ENCODE measurements around the gene MAD2L1.

The MAD2L1 gene

GRCh38 chr4:120057416-120057815 is 9.2 kb downstream of the MAD2L1 start:
- no peak for DNase-seq (ENCODE audit: low spot score)

GRCh38 chr4:120056246-120056645 is 10.4 kb downstream of the MAD2L1 start:
- DNase-seq (ENCODE audit: low spot score): no peak

- no peak for DNase-seq (ENCODE audit: low spot score)
Observed at GRCh38 chr4:120055795-120056194, 10.9 kb downstream of the MAD2L1 start.

- DNase-seq (ENCODE audit: low spot score): no peak
Observed at GRCh38 chr4:120055162-120055561, 11.5 kb downstream of the MAD2L1 start.

GRCh38 chr4:120053911-120054310 is 12.7 kb downstream of the MAD2L1 start:
- DNase-seq (ENCODE audit: low spot score): no peak

GRCh38 chr4:120052856-120053255 is 13.8 kb downstream of the MAD2L1 start:
- no peak for DNase-seq (ENCODE audit: low spot score)

GRCh38 chr4:120051253-120051652 is 15.4 kb downstream of the MAD2L1 start:
- no peak for DNase-seq (ENCODE audit: low spot score)

- DNase-seq (ENCODE audit: low spot score): no peak
Observed at GRCh38 chr4:120049732-120050494, 16.7 kb downstream of the MAD2L1 start.

- no peak for DNase-seq (ENCODE audit: low spot score)
Observed at GRCh38 chr4:120043828-120044227, 22.8 kb downstream of the MAD2L1 start.

GRCh38 chr4:120037411-120037810 is 29.2 kb downstream of the MAD2L1 start:
- DNase-seq (ENCODE audit: low spot score): no peak

- DNase-seq (ENCODE audit: low spot score): no peak
Observed at GRCh38 chr4:120034913-120035312, 31.7 kb downstream of the MAD2L1 start.

GRCh38 chr4:120026853-120027252 is 39.8 kb downstream of the MAD2L1 start:
- DNase-seq (ENCODE audit: low spot score): no peak

GRCh38 chr4:120025516-120025915 is 41.1 kb downstream of the MAD2L1 start:
- DNase-seq (ENCODE audit: low spot score): no peak

- DNase-seq (ENCODE audit: low spot score): no peak
Observed at GRCh38 chr4:120018786-120019185, 47.9 kb downstream of the MAD2L1 start.

- no peak for DNase-seq (ENCODE audit: low spot score)
Observed at GRCh38 chr4:120017939-120018692, 48.5 kb downstream of the MAD2L1 start.

- no peak for DNase-seq (ENCODE audit: low spot score)
Observed at GRCh38 chr4:120011725-120012124, 54.9 kb downstream of the MAD2L1 start.

- DNase-seq (ENCODE audit: low spot score): no peak
Observed at GRCh38 chr4:120010646-120011045, 56.0 kb downstream of the MAD2L1 start.

GRCh38 chr4:120009731-120010130 is 56.9 kb downstream of the MAD2L1 start:
- no peak for DNase-seq (ENCODE audit: low spot score)

GRCh38 chr4:120008957-120009356 is 57.7 kb downstream of the MAD2L1 start:
- no peak for DNase-seq (ENCODE audit: low spot score)

GRCh38 chr4:120007896-120008436 is 58.7 kb downstream of the MAD2L1 start:
- DNase-seq (ENCODE audit: low spot score): no peak

GRCh38 chr4:120007191-120007871 is 59.3 kb downstream of the MAD2L1 start:
- DNase-seq (ENCODE audit: low spot score): no peak
